ENCODE data around the gene DDHD1. TPM values are rescaled to one million over a fixed set of nuclear protein-coding genes. Genes with fewer than 3 reads are reported as not detected.

The DDHD1 gene
- total and polyA plus RNA-seq, 2 experiments from 2014 or later: 11.2 to 28.9 TPM

- Histone ChIP-seq H3K36me3 (ENCODE audit: insufficient read depth) (no peaks in the 10 kb centered on the region), H3K27me3 (ENCODE audit: insufficient read depth) (no peaks in the 10 kb centered on the region), H3K4me3 (no peak overlapping the region), H3K9me2 (ENCODE audit: insufficient read depth) (no peaks in the 10 kb centered on the region), H4K20me1 (replicated peaks; ENCODE audit: insufficient read depth) (no peaks in the 10 kb centered on the region), H3K79me2 (replicated peaks; ENCODE audit: insufficient read depth) (no peaks in the 10 kb centered on the region), H3K4me1 (ENCODE audit: insufficient read depth) (peaks cover 22% of the 10 kb centered on the region), H3F3A (replicated peaks; ENCODE audit: low read depth) (no peaks in the 10 kb centered on the region), H3K27ac (ENCODE audit: low read depth) (no peak overlapping the region), H3K4me2 (no peak overlapping the region), H2AFZ (no peak overlapping the region)
- H3K9me3 Mint-ChIP-seq: no peaks in the 10 kb centered on the region
- H3K4me3 Mint-ChIP-seq: no peak overlapping the region
- DNase-seq (ENCODE audit: low spot score) (no peak), ATAC-seq (no peak)
- H3K4me1 Mint-ChIP-seq: peaks cover 20% of the 10 kb centered on the region
- H3K27ac Mint-ChIP-seq: no peak overlapping the region
- no peak for TF ChIP-seq POLR2AphosphoS5 (IDR thresholded peaks at IDR 0.05; ENCODE audit: low read depth)
- no peak for TF ChIP-seq JUNB (IDR thresholded peaks at IDR 0.05; ENCODE audit: unreplicated experiment)
- no peak for TF ChIP-seq REST (IDR thresholded peaks at IDR 0.05; ENCODE audit: unreplicated experiment)
- no peak for TF ChIP-seq ETS1 (IDR thresholded peaks at IDR 0.05)
- no peak for TF ChIP-seq EZH2 (IDR thresholded peaks at IDR 0.05; ENCODE audit: low read depth, unreplicated experiment)
- no peak for TF ChIP-seq NANOG (IDR thresholded peaks at IDR 0.05; ENCODE audit: borderline replicate concordance)
- no peak for TF ChIP-seq CREB1 (CRISPR knock-in tag; IDR thresholded peaks at IDR 0.05; ENCODE audit: low read depth)
- H3K36me3 Mint-ChIP-seq (ENCODE audit: low read depth): 0 out of 3 replicates have a peak, but pooled peaks cover 3% of the 10 kb centered on the region
- no peaks in the 10 kb centered on the region for H3K27me3 Mint-ChIP-seq (ENCODE audit: insufficient read depth, low read depth, poor library complexity)
These were observed 129.8 kb downstream of the DDHD1 start for GRCh38 chr14:53023325-53023724.

- DNase-seq (ENCODE audit: low spot score) (no peak), ATAC-seq (no peak)
- no peak overlapping the region for H3K27ac Mint-ChIP-seq
- no peaks in the 10 kb centered on the region for H3K27me3 Mint-ChIP-seq (ENCODE audit: insufficient read depth, low read depth, poor library complexity)
- H3K36me3 Mint-ChIP-seq (ENCODE audit: low read depth): 0 out of 3 replicates have a peak, but pooled peaks cover 3% of the 10 kb centered on the region
- no peak overlapping the region for H2AFZ ChIP-seq
- no peaks in the 10 kb centered on the region for H3K36me3 ChIP-seq (ENCODE audit: insufficient read depth)
- H3K27ac ChIP-seq (ENCODE audit: low read depth): no peak overlapping the region
- H4K20me1 ChIP-seq (replicated peaks; ENCODE audit: insufficient read depth): no peaks in the 10 kb centered on the region
- no peak overlapping the region for H3K4me3 Mint-ChIP-seq
- H3K4me1 Mint-ChIP-seq: peaks cover 20% of the 10 kb centered on the region
- no peaks in the 10 kb centered on the region for H3F3A ChIP-seq (replicated peaks; ENCODE audit: low read depth)
- H3K9me2 ChIP-seq (ENCODE audit: insufficient read depth): no peaks in the 10 kb centered on the region
- no peak for TF ChIP-seq EZH2 (IDR thresholded peaks at IDR 0.05; ENCODE audit: low read depth, unreplicated experiment)
- TF ChIP-seq STAT1 (IDR thresholded peaks at IDR 0.05; ENCODE audit: unreplicated experiment): no peak
- no peak for TF ChIP-seq POLR2AphosphoS5 (IDR thresholded peaks at IDR 0.05; ENCODE audit: low read depth)
- TF ChIP-seq ZNF462 (CRISPR knock-in tag; IDR thresholded peaks at IDR 0.05): no peak
- no peak overlapping the region for H3K4me3 ChIP-seq
- no peaks in the 10 kb centered on the region for H3K79me2 ChIP-seq (replicated peaks; ENCODE audit: insufficient read depth)
- peaks cover 22% of the 10 kb centered on the region for H3K4me1 ChIP-seq (ENCODE audit: insufficient read depth)
- no peaks in the 10 kb centered on the region for H3K27me3 ChIP-seq (ENCODE audit: insufficient read depth)
- H3K4me2 ChIP-seq: no peak overlapping the region
- no peaks in the 10 kb centered on the region for H3K9me3 Mint-ChIP-seq
These were observed 130.5 kb downstream of the DDHD1 start for GRCh38 chr14:53022593-53022992.

Measured in GM23338 (cell line).